Measurements from ENCODE around the gene HNF1B.

The HNF1B gene

DNA sequence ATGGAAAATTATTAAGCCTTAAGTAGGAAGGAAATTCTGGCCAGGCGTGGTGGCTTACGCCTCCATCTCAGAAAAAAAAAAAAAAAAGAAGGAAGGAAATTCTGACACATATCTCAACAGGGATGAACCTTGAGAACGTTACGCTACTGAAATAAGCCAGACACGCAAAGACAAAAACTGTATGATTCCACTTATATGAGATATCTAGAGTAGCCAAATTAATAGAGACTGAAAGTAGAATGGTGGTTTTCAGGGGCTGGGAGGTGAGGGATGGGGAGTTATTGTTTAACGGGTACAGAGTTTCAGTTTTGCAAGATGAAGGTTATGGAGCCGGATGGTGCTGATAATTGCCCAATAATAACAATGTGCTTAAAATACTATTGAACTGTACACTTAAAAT is 16.2 kb upstream of the HNF1B start:
- no peak for DNase-seq

- no peak for DNase-seq
Measured at GRCh38 chr17:37759014-37759637, 14.3 kb upstream of the HNF1B start.

GRCh38 chr17:37756051-37756450 is 11.2 kb upstream of the HNF1B start:
- no peak for DNase-seq

GRCh38 chr17:37755455-37755854 is 10.6 kb upstream of the HNF1B start:
- DNase-seq: no peak

GRCh38 chr17:37754363-37754762 is 9.5 kb upstream of the HNF1B start:
- no peak for DNase-seq

GRCh38 chr17:37752482-37752881 is 7.6 kb upstream of the HNF1B start:
- no peak for DNase-seq

GRCh38 chr17:37750768-37751475 is 6.1 kb upstream of the HNF1B start:
- DNase-seq: no peak

- DNase-seq: no peak
Measured at GRCh38 chr17:37750292-37750691, 5.4 kb upstream of the HNF1B start.

GRCh38 chr17:37747222-37747621 is 2.4 kb upstream of the HNF1B start:
- DNase-seq: no peak

- no peak for DNase-seq
Measured at GRCh38 chr17:37746617-37747016, 1.8 kb upstream of the HNF1B start.

- no peak for DNase-seq
Measured at GRCh38 chr17:37745801-37746426, 1.1 kb upstream of the HNF1B start.

GRCh38 chr17:37744633-37744927 is 279 bp downstream of the HNF1B start:
- DNase-seq: no peak

- DNase-seq: no peak
Measured at GRCh38 chr17:37743875-37744632, 805 bp downstream of the HNF1B start.

DNA sequence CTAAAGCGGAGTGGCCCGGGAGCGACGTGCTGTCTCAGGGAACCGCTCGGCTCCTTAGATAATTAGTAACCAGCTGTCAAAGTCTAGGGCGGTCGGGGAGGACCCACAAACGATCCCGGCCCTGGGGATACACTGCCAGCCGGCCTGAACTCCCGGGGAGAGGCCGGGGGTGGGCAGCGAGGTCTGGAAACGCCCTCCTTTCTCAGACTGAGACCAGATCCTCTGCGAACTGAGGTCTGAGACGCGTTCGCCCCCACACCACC is 1.3 kb downstream of the HNF1B start:
- DNase-seq: no peak

DNA sequence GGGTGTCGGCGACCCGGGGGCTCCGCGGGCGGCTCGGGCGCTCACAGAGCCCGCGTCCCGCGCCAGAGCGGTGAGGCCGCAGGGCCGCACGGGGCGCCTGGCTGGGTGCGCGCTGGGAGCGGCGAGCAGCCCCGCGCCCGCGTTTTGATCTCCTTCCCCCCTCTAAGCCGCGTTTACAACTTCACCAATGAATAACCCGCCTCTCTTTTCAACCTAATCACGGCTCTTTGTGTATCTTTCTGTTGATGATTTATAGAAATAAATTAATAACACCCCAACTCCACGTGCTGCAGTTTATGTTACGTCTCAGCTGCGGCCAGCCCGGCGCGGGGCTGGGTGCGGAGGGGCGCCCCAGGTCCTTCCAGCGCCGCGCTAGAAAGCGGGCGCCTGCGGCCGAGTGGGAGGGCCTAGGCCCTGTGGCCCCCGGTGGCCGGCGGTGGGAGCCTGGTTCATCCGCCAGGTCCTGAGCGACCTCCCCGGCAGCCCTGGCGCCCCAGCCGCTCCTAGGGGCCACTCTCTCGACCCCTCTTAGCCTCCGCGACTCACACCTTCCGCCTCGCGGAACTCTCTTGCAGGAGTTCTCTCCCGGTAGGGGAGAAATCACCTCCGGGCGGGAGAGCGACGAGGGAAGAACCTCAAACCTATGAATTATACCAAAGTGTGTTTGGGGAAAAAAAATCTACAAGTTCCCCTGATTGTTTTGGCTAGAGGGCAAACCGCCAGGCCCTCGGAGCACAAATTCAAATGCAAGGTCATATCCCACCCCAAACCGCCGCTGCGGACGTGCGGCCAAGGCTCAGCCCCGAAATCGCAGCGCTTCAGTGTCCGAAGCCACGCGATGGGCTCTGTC is 1.9 kb downstream of the HNF1B start:
- DNase-seq: no peak

GRCh38 chr17:37742116-37742761 is 2.6 kb downstream of the HNF1B start:
- DNase-seq: no peak

GRCh38 chr17:37741341-37742115 is 3.3 kb downstream of the HNF1B start:
- no peak for DNase-seq

- no peak for DNase-seq
Measured at GRCh38 chr17:37740915-37741314, 3.9 kb downstream of the HNF1B start.

GRCh38 chr17:37737971-37738370 is 6.9 kb downstream of the HNF1B start:
- no peak for DNase-seq

- no peak for DNase-seq
Measured at GRCh38 chr17:37737081-37737480, 7.8 kb downstream of the HNF1B start.

GRCh38 chr17:37736428-37736827 is 8.4 kb downstream of the HNF1B start:
- DNase-seq: no peak

- DNase-seq: no peak
Measured at GRCh38 chr17:37735165-37735564, 9.7 kb downstream of the HNF1B start.

Data from GDM1 (cell line).